GM12878 (cell line): ENCODE results near the gene SYNCRIP.
"Not testable (repeated sequence)": the region's sequence is repeated elsewhere in the genome, so short reads cannot be mapped to it uniquely, and the experiment has no call there.

Source experiments
- CTCF ChIP-seq, 3 experiments: IDR thresholded peaks in 2 of 3; conservative IDR thresholded peaks in 1 of 3; 2 replicates each; pipeline ENCODE4 v1.5.1; 2011; ENCODE audit warnings: low read depth in 3 of 3, low read length in 3 of 3, mild to moderate bottlenecking in 3 of 3, control low read depth in 2 of 3, moderate library complexity in 2 of 3, inconsistent platforms in 1 of 3, mixed read lengths in 1 of 3; ENCODE audit not compliant: control insufficient read depth in 2 of 3, insufficient read depth in 1 of 3; ENCODE audit errors: extremely low read depth in 1 of 3
- SRF ChIP-seq, 2 experiments: IDR thresholded peaks; 2 replicates each; pipeline ENCODE4 v1.6.1; 2011; ENCODE audit warnings: low read depth in 2 of 2, low read length in 2 of 2, mild to moderate bottlenecking in 1 of 2, moderate library complexity in 1 of 2

DNA sequence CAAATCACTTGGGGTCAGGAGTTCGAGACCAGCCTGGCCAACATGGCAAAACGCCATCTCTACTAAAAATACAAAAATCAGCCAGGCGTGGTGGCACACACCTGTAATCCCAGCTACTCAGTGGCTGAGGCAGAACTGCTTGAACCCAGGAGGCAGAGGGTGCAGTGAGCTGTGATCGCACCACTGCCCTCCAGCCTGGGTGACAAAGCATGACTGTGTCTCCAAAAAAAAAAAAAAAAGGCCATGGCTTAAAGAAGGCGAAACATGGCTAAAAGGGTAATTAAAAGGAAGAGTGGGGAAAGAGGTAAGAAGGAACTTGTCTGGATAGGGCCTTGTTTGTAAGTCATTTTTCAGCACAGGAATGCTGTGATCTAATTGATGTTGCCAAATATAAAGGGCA lies 11.6 kb downstream of the SYNCRIP start:
- not testable (repeated sequence) for TF ChIP-seq SRF (IDR thresholded peaks at IDR 0.05; ENCODE audit: low read depth in 2 of 2, low read length in 2 of 2); CTCF (IDR thresholded peaks at IDR 0.05 in 2 of 3, conservative IDR thresholded peaks at IDR 0.05 in 1 of 3; ENCODE audit: control insufficient read depth in 2 of 3, extremely low read depth in 1 of 3, insufficient read depth in 1 of 3, low read depth in 3 of 3, low read length in 3 of 3)
